HepG2 (cell line): Measurements from ENCODE around the gene ASIC3. TPM values are rescaled to one million over a fixed set of nuclear protein-coding genes. Genes with fewer than 3 reads are reported as not detected.

ENCODE experiments used
- MXD4 ChIP-seq: IDR thresholded peaks from 2 replicates; pipeline ENCODE4 v1.6.1; 2016; ENCODE audit warnings: mild to moderate bottlenecking, missing biosample characterization, missing genetic modification reagents
- REXO4 ChIP-seq: sonication (generic); formaldehyde crosslinking; IDR thresholded peaks from 2 replicates; pipeline ENCODE4 v1.8.0; 2022; ENCODE audit warnings: missing genetic modification reagents, mild to moderate bottlenecking, borderline replicate concordance
- RFX1 ChIP-seq: fragments of 450-650 bp; IDR thresholded peaks from 2 replicates; pipeline ENCODE4 v1.6.1; 2017
- polyA plus RNA-seq, 8 experiments: library from polyadenylated mRNA; depleted of rRNA in 3 of 8; stranded (reverse) in 7 of 8; unstranded in 1 of 8; fragments of >200 nt; fragmentation: Illumina TruSeq in 4 of 8; extraction: Trizol in 4 of 8; gene quantifications; 2 replicates each; pipeline versions ENCODE4 v1.2.1 to v1.2.3, GENCODE V29; 2011 to 2016; ENCODE audit warnings: low read depth in 4 of 8, missing spikeins in 1 of 8, mixed read lengths in 1 of 8; ENCODE audit not compliant: insufficient read depth in 1 of 8
- total RNA-seq, 5 experiments: library from RNA; depleted of rRNA; stranded (reverse); fragments of >200 nt; fragmentation: Illumina TruSeq; extraction: Trizol; gene quantifications; 2 replicates each; pipeline ENCODE4 v1.2.3, GENCODE V29; 2016; ENCODE audit warnings: low read depth in 1 of 5
- TF ChIP-seq, protein P1 (sequence below): IDR thresholded peaks from 2 replicates; pipeline ENCODE4 v1.6.1; 2016
- TF ChIP-seq, protein P2 (sequence below): sonication (generic); formaldehyde crosslinking; IDR thresholded peaks from 2 replicates; pipeline ENCODE4 v1.4.0; 2020; ENCODE audit warnings: missing genetic modification reagents, mild to moderate bottlenecking, borderline replicate concordance
- TF ChIP-seq, protein P3 (sequence below): sonication (generic); formaldehyde crosslinking; IDR thresholded peaks from 2 replicates; pipeline ENCODE4 v1.8.0; 2022; ENCODE audit warnings: missing genetic modification reagents, mild to moderate bottlenecking, borderline replicate concordance
- TF ChIP-seq, protein P4 (sequence below): sonication (generic); IDR thresholded peaks from 2 replicates; pipeline ENCODE4 v1.6.1; 2016; ENCODE audit warnings: low read depth, borderline replicate concordance

The ASIC3 gene
- total and polyA plus RNA-seq, 2 of the 13 experiments (the other 11 are each of a cell fraction or from before 2014, with no cell fraction given): 0.51 TPM; not detected in 1

DNA sequence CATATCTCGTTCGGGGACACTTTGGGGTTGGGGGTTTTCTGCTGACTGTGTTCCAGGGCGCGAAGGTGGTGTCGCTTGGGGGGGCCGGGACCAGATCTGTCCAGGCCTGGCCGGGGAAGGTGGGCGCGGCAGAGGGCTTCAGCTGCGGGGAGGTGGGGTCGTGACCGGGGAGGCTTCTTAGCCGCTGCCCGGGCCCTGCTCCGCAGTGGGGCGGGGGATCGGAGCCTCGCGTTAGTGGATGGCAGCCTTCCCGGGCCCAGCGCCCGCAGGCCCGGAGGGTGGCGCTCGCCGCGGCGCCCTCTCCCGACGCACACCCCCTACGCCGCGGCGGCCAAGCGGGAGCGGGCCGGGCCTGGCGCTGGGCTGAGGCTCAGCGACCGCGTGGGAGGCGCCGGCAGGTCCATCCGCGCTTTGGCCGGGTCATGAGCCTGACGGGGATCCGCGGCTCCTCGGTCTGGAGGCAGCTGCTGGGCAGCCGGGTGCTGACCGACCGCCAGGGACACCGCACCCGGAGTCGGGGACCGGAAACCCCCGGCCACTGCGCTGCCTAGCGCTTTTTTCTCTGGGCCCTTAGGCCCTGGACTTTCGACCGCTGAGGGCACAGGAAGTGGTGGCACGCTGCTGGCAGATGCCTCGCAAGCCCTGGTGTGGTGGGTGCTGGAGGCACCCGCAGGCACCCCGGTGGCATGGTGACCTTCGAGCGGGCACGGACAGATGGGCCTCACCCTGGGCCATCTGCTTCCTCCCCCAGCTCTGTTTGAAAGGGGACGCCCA lies 39.1 kb downstream of the ASIC3 start (continued):
- TF ChIP-seq, protein P1, sequence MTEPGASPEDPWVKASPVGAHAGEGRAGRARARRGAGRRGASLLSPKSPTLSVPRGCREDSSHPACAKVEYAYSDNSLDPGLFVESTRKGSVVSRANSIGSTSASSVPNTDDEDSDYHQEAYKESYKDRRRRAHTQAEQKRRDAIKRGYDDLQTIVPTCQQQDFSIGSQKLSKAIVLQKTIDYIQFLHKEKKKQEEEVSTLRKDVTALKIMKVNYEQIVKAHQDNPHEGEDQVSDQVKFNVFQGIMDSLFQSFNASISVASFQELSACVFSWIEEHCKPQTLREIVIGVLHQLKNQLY (CRISPR knock-in tag): peak; percentile 48; the same call in 1 of the 2 replicates
- TF ChIP-seq RFX1 (no peak), MXD4 (CRISPR knock-in tag) (peak; percentile 64; the same call in 1 of the 2 replicates), REXO4 (CRISPR knock-in tag) (no peak)
- TF ChIP-seq, protein P2, sequence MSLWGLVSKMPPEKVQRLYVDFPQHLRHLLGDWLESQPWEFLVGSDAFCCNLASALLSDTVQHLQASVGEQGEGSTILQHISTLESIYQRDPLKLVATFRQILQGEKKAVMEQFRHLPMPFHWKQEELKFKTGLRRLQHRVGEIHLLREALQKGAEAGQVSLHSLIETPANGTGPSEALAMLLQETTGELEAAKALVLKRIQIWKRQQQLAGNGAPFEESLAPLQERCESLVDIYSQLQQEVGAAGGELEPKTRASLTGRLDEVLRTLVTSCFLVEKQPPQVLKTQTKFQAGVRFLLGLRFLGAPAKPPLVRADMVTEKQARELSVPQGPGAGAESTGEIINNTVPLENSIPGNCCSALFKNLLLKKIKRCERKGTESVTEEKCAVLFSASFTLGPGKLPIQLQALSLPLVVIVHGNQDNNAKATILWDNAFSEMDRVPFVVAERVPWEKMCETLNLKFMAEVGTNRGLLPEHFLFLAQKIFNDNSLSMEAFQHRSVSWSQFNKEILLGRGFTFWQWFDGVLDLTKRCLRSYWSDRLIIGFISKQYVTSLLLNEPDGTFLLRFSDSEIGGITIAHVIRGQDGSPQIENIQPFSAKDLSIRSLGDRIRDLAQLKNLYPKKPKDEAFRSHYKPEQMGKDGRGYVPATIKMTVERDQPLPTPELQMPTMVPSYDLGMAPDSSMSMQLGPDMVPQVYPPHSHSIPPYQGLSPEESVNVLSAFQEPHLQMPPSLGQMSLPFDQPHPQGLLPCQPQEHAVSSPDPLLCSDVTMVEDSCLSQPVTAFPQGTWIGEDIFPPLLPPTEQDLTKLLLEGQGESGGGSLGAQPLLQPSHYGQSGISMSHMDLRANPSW (CRISPR knock-in tag): no peak
- TF ChIP-seq, protein P3, sequence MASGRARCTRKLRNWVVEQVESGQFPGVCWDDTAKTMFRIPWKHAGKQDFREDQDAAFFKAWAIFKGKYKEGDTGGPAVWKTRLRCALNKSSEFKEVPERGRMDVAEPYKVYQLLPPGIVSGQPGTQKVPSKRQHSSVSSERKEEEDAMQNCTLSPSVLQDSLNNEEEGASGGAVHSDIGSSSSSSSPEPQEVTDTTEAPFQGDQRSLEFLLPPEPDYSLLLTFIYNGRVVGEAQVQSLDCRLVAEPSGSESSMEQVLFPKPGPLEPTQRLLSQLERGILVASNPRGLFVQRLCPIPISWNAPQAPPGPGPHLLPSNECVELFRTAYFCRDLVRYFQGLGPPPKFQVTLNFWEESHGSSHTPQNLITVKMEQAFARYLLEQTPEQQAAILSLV: no peak
- TF ChIP-seq, protein P4, sequence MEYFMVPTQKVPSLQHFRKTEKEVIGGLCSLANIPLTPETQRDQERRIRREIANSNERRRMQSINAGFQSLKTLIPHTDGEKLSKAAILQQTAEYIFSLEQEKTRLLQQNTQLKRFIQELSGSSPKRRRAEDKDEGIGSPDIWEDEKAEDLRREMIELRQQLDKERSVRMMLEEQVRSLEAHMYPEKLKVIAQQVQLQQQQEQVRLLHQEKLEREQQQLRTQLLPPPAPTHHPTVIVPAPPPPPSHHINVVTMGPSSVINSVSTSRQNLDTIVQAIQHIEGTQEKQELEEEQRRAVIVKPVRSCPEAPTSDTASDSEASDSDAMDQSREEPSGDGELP: 0 out of 2 replicates have a peak, but pooled peaks have one; percentile 7
- TF ChIP-seq, all 625 proteins: peak for 132
